ENCODE measurements around the gene CUL9. TPM values are rescaled to one million over a fixed set of nuclear protein-coding genes. Genes with fewer than 3 reads are reported as not detected.

CUL9 gene
- total RNA-seq, 1 donor from 2014 or later = 49.5 TPM

GRCh38 chr6:43255408-43256054 is 73.5 kb downstream of the CUL9 start:
- Mint-ChIP-seq H3K27me3 (peaks cover 28% of the 10 kb centered on the region), H3K27ac (no peak overlapping the region), H3K4me3 (no peak overlapping the region), H3K36me3 (no peaks in the 10 kb centered on the region), H3K9me3 (no peaks in the 10 kb centered on the region), H3K4me1 (ENCODE audit: unreplicated experiment) (peaks cover 29% of the 10 kb centered on the region)
- DNase-seq (ENCODE audit: extremely low spot score, unreplicated experiment) = no peak
- no peak for TF ChIP-seq CTCF (conservative IDR thresholded peaks at IDR 0.05)

- H3K4me1 Mint-ChIP-seq (ENCODE audit: unreplicated experiment) = peaks cover 23% of the 10 kb centered on the region
- H3K36me3 Mint-ChIP-seq = no peaks in the 10 kb centered on the region
Measured at GRCh38 chr6:43256670-43257366, 74.8 kb downstream of the CUL9 start.

GRCh38 chr6:43257367-43258145 is 75.6 kb downstream of the CUL9 start:
- no peaks in the 10 kb centered on the region for H3K36me3 Mint-ChIP-seq
- H3K4me3 Mint-ChIP-seq = no peak overlapping the region
- H3K9me3 Mint-ChIP-seq = no peaks in the 10 kb centered on the region
- H3K27ac Mint-ChIP-seq = no peak overlapping the region
- DNase-seq (ENCODE audit: extremely low spot score, unreplicated experiment) = no peak
- no peak for TF ChIP-seq CTCF (conservative IDR thresholded peaks at IDR 0.05)
- peaks cover 12% of the 10 kb centered on the region for H3K27me3 Mint-ChIP-seq
- H3K4me1 Mint-ChIP-seq (ENCODE audit: unreplicated experiment) = peaks cover 28% of the 10 kb centered on the region

More at GRCh38 chr6:43256670-43257366, 74.8 kb downstream of the CUL9 start:
- TF ChIP-seq CTCF (conservative IDR thresholded peaks at IDR 0.05) = no peak
- H3K27me3 Mint-ChIP-seq = peaks cover 15% of the 10 kb centered on the region
- no peak overlapping the region for H3K4me3 Mint-ChIP-seq
- no peak overlapping the region for H3K27ac Mint-ChIP-seq
- no peak for DNase-seq (ENCODE audit: extremely low spot score, unreplicated experiment)
- no peaks in the 10 kb centered on the region for H3K9me3 Mint-ChIP-seq

- TF ChIP-seq CTCF (conservative IDR thresholded peaks at IDR 0.05) = no peak
- no peaks in the 10 kb centered on the region for H3K36me3 Mint-ChIP-seq
- no peak overlapping the region for H3K4me3 Mint-ChIP-seq
- peaks cover 8% of the 10 kb centered on the region for H3K27me3 Mint-ChIP-seq
- H3K27ac Mint-ChIP-seq = no peak overlapping the region
- peaks cover 28% of the 10 kb centered on the region for H3K4me1 Mint-ChIP-seq (ENCODE audit: unreplicated experiment)
- DNase-seq (ENCODE audit: extremely low spot score, unreplicated experiment) = no peak
- no peaks in the 10 kb centered on the region for H3K9me3 Mint-ChIP-seq
Measured at GRCh38 chr6:43258180-43258579, 76.2 kb downstream of the CUL9 start.

GRCh38 chr6:43258807-43259686 is 77.1 kb downstream of the CUL9 start:
- H3K9me3 Mint-ChIP-seq = no peaks in the 10 kb centered on the region
- no peak overlapping the region for H3K27ac Mint-ChIP-seq
- peaks cover 33% of the 10 kb centered on the region for H3K4me1 Mint-ChIP-seq (ENCODE audit: unreplicated experiment)
- no peak for DNase-seq (ENCODE audit: extremely low spot score, unreplicated experiment)
- no peak for TF ChIP-seq CTCF (conservative IDR thresholded peaks at IDR 0.05)
- no peak overlapping the region for H3K4me3 Mint-ChIP-seq
- no peaks in the 10 kb centered on the region for H3K36me3 Mint-ChIP-seq
- H3K27me3 Mint-ChIP-seq = peaks cover 12% of the 10 kb centered on the region
